Frontal cortex (tissue), 4 donors: ENCODE data around the gene YTHDF1. TPM values are rescaled to one million over a fixed set of nuclear protein-coding genes. Genes with fewer than 3 reads are reported as not detected.
A peak's percentile ranks its signal among the peaks of the same experiment; 100 is the strongest.
"Not testable (repeated sequence)": the region's sequence is repeated elsewhere in the genome, so short reads cannot be mapped to it uniquely, and the experiment has no call there.

ENCODE experiments used
- DNase-seq, 2 donors: peaks; one replicate each; pipeline ENCODE4 v3.0.0; 2012; ENCODE audit warnings: low spot score in 2 of 2
- FAIRE-seq: peaks from 2 replicates; lab custom pipeline; 2012; peaks lifted over from hg19 to GRCh38; lab: Jason Lieb, UNC
- total RNA-seq: library from RNA; depleted of rRNA; stranded (reverse); fragments of >200 nt; gene quantifications from one replicate; pipeline ENCODE4 v1.2.3, GENCODE V29; 2014
- donor health status: control.
- donor health status: control.
- donor health status: control.

The YTHDF1 gene
- total RNA-seq, 1 donor from 2014 or later = 20.4 TPM

DNA sequence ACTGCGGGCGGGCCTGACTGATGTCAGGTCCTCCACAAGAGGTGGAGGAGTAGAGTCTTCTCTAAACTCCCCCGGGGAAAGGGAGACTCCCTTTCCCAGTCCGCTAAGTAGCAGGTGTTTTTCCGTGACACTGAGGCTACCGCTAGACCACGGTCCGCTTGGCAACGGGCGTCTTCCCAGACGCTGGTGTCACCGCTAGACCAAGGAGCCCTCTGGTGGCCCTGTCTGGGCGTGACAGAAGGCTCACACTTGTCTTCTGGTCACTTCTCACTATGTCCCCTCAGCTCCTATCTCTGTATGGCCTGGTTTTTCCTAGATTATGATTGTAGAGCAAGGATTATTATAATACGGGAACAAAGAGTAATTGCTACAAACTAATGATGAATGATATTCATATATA, 35.4 kb upstream of the YTHDF1 start:
- not testable (repeated sequence) for FAIRE-seq, DNase-seq

DNA sequence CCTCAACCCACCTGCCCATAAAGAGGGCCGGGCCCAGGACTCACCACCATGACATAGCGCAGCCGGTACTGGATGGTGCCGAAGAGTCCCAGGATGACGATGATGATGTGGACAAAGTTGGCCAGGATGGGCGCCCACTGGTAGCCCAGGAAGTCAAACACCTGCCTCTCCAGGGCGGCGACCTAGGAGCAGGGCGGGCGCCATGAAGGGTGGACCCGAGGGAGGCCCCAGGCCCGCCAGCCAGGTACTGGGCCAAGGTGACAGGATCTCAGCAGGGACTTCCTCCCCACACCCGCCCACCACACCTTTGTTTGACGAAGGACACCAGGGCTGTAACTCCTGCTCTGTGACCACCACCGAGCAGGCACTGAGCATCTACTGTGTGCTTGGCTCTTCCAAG, 34.0 kb upstream of the YTHDF1 start:
- no peak for DNase-seq
- FAIRE-seq = no peak

DNA sequence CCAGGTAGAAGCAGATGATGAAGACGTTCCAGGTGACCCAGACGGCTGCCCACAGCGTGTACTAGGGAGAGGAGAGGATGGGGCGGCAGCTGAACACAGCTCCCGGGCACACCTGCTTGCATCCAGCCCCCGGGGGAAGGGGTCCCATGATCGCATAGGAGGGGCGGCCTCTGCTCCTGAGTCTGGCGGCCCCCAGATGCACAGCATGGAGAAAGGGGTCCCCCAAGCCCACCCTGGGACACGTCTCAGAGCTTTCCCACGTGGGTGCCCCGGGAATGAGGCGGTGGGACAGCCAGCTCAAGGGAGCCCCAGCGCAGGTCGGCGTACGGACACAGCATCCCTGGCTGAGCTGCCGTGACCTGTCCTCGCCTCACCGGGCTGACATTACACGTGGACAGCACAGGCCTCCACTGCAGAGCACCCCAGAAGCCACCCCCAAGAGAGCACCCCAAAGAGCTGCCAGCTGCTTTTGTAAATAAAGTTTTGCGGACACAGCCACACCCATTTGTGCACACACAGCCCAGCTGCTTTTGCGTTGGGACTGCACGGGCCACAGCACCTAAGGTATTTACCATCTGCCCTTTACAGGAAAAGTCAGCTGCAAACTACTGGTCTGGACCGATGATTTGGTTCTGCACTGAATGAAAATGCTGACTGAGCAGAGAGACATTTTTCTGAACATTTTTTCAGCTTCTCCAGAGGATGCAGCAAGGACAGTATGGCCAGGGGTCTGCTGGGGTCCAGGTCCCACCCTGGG, 33.1 kb upstream of the YTHDF1 start:
- DNase-seq (no peak), FAIRE-seq (no peak)

DNA sequence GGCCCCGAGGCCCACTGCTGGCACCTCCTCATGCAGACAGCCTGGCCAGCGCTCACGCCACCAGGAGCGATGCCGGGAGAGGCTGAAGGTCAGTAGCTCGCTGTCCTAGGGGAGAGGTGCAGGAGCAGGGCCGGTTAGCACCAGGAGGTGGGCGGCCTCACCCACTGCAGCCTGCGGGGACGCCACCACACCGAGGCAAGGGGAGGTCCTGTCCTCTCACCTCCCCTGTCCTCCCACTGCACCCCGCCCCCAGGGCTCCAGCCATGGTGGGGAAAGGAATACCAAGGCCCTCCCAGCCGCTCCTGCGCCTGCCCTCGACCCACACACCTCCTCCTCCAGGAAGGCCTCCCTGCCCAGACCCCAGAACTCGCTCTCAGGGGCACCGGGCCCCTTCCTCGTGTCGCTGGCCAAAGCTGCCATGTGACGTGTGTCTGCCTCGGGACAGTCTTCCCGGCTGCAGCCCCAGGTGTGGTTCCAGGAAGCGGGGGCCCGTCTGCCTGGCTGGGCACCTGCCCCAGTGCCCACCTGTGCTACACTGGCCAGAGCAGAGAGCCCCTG, 31.8 kb upstream of the YTHDF1 start:
- DNase-seq = no peak
- FAIRE-seq = no peak

DNA sequence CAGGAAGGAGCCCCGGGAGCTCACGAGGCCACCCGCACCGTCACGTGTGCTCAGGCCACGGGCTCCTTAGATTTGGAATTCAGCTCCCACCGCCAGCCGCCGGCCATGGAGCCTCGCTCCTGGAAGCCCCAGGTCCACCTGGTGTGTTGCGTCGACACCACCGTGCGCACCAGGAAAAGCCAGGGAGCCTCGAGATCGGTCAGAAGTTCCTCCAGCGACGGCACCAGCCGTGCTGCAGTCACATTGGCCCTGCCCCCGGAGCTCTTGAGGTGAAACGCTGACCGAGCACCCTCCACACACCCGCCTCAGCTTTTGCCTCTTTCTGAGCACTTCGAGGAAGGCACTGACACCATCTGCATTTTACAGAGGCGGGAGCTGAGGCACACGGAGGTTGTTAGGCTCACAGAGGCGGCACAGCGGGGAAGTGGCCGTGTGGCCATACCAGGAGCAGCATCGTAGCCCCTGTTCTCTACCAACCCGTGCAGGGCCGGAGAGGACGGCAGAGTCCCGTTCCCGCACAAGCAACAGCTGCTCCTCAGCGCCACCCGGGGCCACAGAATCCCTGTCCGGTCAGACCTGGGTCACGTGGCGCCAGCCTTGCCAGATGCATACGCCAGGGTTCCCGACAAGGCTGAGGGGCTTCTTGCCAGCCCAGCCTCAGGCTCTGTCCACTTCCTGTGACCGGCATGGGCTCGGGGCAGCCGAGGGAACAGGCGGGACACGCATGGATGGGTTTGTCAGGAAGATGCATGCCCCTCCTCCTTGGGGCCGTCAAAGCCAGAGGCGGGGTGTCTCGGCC, 30.8 kb upstream of the YTHDF1 start:
- no peak for FAIRE-seq
- no peak for DNase-seq

DNA sequence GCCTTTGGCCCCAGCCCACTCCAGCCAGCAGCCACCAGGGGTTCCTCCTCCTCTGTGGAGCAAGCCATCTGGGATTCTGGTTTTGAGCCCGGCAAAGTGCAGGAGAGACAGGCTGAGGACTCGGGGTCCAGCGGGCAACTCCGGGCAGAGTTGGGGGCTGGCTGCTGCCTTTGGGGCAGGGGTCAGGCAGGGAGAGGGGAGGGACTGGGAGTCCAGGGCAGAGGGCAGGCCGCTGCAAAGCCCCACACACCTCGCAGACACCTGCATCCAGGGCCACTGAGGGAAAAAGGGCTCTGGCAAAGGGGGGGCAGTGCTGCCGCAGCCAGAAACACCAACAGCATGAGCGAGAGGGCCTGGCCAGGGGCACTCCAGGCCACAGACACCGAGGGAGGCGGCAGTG, 28.5 kb upstream of the YTHDF1 start:
- FAIRE-seq (no peak), DNase-seq (no peak)

DNA sequence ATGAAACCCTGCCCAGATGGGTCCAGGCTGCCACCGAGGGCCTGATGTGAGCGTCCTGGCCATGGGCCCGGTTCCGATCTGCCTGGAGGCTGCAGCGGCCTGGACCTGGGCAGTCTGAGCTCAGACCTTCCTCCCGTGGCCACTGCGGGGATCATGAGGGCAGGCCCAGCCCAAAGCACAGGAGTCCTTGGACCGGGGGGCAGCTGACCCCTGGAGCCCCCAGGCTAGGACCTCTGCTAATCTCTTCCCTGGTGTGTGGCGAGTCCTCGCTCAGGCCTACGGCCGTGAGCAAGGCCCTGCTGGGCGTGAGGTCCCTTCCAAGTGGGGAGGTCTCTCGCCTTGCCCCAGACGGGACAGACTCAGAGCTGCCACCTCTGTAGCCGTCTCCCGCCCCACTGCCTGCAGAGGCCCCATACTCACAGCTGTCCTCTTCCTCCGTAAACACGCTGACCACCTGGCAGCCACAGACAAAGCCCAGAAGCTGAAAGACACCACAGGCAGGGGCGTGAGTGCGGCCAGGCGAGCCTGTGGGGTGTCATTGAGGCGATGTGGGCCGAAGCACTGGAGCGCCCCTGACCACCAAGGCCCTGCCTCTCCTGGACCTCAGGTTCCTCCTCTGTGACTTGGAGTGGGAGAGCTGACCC, 27.8 kb upstream of the YTHDF1 start:
- DNase-seq (no peak), FAIRE-seq (no peak)

DNA sequence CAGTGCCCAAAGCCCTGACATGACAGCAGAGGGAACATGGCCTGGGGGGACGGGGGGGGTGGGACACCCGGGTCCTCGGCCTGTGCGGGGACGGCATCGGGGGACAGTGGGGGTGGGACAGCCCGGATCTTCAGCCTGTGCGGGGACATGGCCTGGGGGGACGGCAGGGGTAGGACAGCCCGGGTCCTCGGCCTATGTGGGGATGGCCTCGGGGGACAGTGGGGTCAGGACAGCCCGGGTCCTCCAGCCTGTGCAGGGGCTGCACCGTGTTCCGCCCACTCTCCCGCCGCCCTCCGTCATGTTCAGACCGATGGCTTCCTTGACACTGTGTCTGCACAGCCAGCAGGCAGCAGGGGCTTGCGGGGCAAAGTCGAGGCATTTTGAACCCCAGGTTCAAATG, 26.8 kb upstream of the YTHDF1 start:
- DNase-seq = no peak
- FAIRE-seq = no peak

DNA sequence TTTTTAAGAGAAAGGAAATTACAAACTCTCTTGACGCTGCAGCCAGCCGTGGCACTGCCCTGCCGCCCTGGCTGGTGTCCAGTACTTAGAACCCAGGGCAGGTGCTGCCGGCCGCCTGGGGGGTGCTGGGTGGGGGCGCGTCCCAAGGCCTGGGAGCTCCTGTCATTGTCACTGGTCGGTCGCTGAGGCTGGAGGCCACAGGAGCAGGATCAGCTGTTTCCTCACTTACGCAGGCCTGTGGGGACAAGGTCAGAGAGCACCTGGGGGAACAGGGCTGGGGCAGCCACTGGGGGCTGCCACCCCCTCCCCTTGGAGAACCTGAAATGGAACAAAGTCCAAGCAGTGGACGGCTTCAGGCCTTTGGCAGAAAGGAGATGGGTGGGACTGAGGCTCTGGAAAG, 25.3 kb upstream of the YTHDF1 start:
- FAIRE-seq = no peak
- DNase-seq = no peak

DNA sequence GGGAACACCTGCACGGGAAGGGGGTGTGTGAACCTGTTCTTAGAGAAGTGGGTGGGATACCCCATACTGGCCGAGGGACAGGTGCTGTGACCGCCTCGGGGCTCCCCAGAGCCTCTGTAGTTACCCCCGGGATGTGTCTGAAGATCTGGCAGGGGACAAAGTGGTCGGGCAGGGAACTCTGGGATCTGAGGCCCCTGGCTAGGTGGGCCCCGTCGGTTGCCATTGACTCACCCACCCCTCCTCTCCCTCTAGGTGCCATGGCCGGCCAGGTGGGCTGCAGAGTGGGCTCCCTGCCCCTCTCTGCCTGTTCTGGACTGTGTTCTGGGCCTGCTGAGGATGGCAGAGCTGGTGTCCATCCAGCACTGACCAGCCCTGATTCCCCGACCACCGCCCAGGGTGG, 24.1 kb upstream of the YTHDF1 start:
- DNase-seq (no peak), FAIRE-seq (no peak)

DNA sequence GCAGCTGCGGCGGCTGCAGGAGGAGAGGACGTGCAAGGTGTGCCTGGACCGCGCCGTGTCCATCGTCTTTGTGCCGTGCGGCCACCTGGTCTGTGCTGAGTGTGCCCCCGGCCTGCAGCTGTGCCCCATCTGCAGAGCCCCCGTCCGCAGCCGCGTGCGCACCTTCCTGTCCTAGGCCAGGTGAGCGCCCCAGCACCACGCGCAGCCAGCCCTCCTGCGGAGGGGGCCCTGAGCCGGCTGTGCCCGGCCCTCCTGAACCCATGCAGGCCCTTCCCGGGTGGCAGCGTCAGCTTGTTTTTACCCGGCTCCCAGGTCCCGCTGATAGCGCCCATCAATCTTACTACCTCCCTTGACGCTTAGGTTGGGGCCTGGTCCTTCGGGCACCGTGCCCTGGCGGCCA, 23.5 kb upstream of the YTHDF1 start:
- FAIRE-seq (no peak), DNase-seq (no peak)

DNA sequence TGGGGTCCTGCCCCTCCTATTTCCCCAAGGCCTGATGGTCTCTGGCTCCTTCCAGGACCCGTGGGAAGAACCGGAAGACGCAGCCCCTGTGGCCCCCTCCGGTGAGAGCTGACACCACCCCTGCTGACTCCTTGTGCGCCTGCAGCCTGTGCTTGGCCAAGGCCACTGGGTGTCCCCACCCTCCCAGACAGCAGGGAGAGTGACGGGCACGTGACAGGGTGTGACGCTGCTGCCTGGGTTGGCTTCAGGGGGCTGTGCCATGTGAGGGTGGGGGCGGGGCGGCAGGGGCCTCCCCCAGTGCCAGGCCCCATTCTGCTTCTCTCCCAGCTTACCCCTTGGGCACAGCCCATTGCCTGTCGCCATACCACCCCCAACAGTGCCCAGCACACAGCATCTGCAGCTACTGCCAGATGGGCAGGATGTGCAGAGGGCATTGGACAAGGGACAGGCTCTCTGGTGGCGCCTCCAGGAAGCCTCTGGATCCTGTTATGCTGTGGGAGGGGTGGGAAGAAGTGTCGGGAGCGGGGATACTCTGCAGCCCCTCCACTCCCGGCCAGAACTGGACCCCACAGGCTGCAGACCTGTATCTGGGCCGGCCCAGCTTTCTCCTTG, 22.7 kb upstream of the YTHDF1 start:
- FAIRE-seq = no peak
- DNase-seq = peak in 1 of 2 donors; percentile 63

DNA sequence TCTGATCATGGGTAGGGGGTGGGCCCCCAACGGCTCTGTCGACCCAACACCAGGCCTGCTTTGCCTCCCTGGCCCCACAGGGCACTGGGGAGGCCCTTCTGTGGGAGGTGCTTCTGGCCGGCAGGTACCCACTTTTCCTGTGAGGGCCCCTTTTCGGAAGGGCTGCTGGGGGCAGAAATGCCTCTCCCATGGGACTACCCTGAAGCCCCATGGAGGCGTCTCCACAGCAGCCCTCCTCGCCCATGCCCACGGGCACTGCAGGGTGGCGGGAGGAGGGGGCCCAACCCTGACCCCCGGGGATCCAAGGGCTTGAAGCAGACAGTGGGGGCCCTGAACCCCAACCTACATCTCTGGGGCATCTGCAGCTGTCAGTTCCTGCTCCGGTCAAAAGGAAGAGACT, 22.1 kb upstream of the YTHDF1 start:
- FAIRE-seq (no peak), DNase-seq (no peak)

DNA sequence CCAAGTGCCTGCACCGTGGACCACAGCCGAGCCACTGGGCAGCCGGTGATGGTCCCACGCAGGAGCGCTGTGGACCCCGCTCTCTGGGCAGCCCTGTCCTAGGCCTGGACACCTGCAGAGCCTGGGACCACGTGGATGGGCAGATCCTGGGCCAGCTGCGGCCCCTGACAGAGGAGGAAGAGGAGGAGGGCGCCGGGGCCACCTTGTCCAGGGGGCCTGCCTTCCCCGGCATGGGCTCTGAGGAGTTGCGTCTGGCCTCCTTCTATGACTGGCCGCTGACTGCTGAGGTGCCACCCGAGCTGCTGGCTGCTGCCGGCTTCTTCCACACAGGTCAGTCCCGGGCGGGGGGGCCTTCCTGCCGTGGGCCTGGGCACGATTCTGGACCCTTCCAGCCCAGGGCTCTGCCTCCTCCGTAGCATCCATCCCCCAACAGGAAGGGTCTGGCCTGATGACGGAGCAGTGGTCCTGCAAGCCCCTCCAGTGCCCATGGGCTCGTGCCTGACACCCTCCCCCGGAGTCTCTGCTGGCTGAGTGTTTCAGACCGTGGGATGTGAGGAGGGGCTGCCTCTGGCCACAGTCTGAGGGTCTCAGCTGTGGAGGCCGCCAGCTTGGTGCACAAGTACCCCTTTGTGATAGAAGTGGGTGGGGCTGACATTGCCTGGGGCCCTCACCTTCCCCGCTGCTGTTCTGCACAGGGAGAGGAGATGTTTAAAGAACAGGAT, 20.3 kb upstream of the YTHDF1 start:
- DNase-seq (no peak), FAIRE-seq (no peak)

DNA sequence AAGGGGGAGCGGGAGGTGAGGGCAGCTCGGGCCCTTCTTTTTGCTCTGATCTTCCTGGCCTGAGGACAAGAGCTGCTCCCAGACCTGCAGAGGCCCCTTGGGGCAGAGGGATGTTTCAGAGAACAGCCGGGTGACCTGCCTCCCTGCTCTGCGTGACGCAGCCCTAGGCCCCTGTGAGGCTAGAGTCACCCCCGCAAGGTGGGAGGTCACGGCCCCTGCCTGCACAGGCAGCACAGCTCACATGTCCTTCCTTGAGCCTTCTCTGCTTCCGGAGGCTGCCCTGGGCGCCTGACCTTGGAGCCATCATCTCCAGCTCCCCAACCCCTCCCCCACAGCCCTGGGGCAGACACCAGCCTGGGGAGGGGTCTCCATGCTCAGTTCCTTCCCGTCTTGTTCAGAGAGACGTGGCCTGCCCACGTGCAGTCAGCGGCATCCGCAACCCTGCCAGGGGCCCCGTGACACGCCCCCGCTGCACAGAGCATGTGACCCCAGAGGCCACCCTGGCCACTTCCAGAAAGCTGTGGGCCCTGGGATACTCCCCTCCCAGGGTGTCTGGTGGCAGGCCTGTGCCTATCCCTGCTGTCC, 19.6 kb upstream of the YTHDF1 start, which contains the start of gene BIRC7:
TSS of gene BIRC7 (plus strand) at position 507 of the 585 bp plus-strand sequence. CDS start 192 bp downstream, outside the sequence.
- no peak for DNase-seq

DNA sequence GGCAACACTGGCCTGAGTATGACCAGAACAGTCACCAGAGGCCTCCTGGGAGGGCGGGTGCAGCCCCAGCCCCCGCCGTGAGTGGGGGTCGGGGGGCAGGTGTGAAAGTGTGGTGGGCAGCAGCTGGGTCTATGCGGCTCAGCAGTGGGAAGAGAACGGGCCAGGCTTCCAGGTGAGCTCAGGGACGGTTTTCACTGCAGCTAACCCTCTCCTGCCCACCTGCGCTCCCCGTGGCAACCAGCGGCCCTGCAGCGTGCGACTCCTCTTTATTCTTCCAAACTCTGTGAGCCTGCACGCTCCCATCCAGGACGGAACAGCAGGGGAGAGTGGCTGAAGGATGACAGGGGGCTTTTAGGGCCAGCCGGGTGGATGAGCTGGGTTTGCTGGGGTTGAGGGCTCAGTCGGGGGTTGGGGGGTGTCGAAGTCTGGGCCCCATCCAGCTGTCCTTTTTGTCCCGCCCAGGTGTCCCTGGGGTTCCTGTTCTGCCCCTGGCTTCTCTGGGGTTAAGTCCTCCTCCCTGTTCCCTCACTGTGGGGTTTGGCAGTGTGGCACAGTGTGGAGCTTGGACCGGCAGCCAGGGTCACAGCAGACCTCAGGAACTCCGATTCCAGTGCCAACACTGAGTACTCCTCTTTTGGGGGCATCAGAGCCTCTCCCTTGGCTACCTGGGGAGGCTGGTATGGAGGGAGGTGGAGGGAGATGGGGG, 18.9 kb upstream of the YTHDF1 start:
- DNase-seq (no peak), FAIRE-seq (no peak)

More for the DNA sequence above, 19.6 kb upstream of the YTHDF1 start, which contains the start of gene BIRC7:
- no peak for FAIRE-seq

DNA sequence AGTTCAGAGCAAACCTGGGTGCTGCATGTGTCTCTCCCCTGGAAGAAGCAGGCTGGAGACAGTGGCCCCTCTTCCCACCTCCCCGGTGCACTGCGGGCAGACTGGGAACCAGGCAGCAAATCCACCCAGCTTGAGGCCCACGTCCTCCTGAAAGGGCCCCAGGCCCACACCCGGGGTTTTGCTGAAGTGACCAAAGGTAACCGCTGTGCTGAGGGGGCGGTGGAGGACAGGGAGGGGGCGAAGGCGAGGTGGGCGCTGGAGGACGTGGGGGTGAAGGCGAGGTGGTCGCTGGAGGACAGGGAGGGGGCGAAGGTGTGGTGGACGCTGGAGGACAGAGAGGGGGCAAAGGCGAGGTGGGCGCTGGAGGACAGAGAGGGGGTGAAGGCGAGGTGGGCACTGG, 18.0 kb upstream of the YTHDF1 start:
- no peak for FAIRE-seq

DNA sequence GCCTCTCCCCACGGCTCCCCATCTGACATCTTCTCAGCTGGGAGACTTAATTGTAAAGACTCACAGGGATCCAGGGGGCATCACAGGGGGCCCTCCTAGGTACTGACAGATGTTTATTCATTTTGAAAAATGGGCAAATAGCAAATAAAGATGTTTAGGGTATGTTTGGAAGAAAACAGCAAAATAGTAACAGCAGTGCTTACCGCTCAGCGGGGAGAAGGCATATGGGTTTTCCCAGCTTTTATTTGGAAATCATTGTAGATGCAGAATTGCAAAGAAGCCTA, 17.1 kb upstream of the YTHDF1 start:
- FAIRE-seq (no peak), DNase-seq (no peak)

More for the DNA sequence above, 18.0 kb upstream of the YTHDF1 start:
- no peak for DNase-seq
